GM12891 (cell line): ENCODE measurements around the gene SLC43A1.
A peak's percentile ranks its signal among the peaks of the same experiment; 100 is the strongest.

ENCODE experiments used
- DNase-seq: peaks from one replicate; pipeline ENCODE4 v3.0.0; 2011; ENCODE audit warnings: low spot score; ENCODE audit not compliant: insufficient read length
- FAIRE-seq: peaks from 2 replicates; lab custom pipeline; 2011; peaks lifted over from hg19 to GRCh38; lab: Jason Lieb, UNC
- PAX5 ChIP-seq: IDR thresholded peaks from 2 replicates; pipeline ENCODE4 v1.6.1; 2011; ENCODE audit warnings: low read length, moderate library complexity, mild to moderate bottlenecking; ENCODE audit not compliant: insufficient read depth, severe bottlenecking
- POLR2A ChIP-seq: IDR thresholded peaks from 2 replicates; pipeline ENCODE4 v1.6.1; 2011; ENCODE audit warnings: low read depth, low read length, control low read depth
- POLR2AphosphoS5 ChIP-seq: IDR thresholded peaks from 2 replicates; pipeline ENCODE4 v1.6.1; 2011; ENCODE audit warnings: low read depth, low read length, control low read depth
- POU2F2 ChIP-seq: IDR thresholded peaks from 2 replicates; pipeline ENCODE4 v1.6.1; 2011; ENCODE audit warnings: low read depth, mild to moderate bottlenecking, control low read depth, low read length, moderate library complexity
- SPI1 ChIP-seq: IDR thresholded peaks from 2 replicates; pipeline ENCODE4 v1.6.1; 2011; ENCODE audit warnings: low read depth, low read length, control low read depth
- TAF1 ChIP-seq: IDR thresholded peaks from 2 replicates; pipeline ENCODE4 v1.6.1; 2011; ENCODE audit warnings: low read depth, low read length, control low read depth

Gene SLC43A1

DNA sequence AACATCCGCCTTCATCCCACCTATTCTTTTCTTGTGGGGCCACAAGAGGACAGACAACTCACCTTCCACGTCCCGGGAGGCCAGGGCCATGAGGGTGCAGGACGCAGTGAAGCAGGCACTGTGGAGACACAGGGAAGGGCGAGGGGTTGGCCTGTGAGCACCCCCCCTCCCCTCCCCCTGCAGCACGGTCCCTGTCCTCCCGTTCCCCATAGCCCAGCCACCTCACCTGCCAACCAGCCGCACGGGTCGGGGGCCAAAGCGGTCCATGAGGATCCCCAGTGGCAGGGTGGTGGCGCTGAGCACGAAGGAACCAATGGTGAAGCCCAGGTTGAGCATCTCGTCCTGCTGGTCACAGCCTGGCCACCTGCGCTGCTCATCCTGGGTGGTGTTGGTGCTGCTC is 14.6 kb downstream of the SLC43A1 start:
- no peak for FAIRE-seq
- TF ChIP-seq POLR2AphosphoS5 (no peak), TAF1 (no peak), PAX5 (no peak), POLR2A (no peak), POU2F2 (no peak)
- no peak for DNase-seq

DNA sequence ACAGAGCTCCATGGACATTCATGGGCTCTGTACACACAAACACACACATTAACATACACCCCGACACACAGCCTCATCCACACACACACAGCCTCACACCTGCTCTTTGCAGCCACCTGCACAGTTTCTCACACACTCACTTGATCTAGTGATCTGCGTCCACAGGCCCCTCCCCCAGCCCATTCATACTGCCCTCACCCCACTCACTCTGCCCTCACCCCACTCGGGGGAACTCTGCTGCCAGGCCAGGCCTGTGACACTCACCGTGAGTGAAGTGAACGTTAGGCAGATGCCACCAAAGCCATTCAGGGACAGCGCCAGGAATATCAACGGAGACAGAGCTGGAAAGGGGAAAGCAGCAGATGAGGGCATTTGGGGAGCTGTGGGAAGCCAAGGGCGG is 15.0 kb downstream of the SLC43A1 start:
- FAIRE-seq: no peak
- TF ChIP-seq POU2F2 (no peak), POLR2A (no peak), TAF1 (no peak)
- no peak for DNase-seq

DNA sequence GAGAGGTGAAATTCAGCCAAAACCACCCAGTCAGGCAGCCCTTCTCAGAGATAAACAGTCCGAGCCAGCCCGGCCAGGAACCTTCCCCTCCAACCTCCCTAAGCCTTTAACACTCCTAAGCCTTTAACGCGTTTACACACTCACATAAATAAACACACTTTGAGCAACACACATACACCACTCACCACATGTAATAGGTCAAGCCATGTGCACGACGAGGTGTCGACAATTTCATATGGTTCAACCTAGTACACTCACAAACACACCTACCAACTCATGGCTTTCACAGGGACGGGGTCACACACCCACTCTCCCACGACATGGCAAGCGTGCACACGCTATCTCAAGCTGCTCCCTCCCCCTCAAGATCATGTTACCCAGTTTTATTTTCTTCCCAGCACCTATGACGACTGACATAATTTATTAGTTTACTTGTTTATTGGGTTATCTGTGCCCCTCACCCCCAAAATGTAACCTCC is 15.5 kb downstream of the SLC43A1 start:
- TF ChIP-seq PAX5 (no peak), POU2F2 (no peak), SPI1 (no peak), TAF1 (no peak), POLR2AphosphoS5 (no peak), POLR2A (no peak)
- peak; percentile 80 for FAIRE-seq
- DNase-seq: no peak

DNA sequence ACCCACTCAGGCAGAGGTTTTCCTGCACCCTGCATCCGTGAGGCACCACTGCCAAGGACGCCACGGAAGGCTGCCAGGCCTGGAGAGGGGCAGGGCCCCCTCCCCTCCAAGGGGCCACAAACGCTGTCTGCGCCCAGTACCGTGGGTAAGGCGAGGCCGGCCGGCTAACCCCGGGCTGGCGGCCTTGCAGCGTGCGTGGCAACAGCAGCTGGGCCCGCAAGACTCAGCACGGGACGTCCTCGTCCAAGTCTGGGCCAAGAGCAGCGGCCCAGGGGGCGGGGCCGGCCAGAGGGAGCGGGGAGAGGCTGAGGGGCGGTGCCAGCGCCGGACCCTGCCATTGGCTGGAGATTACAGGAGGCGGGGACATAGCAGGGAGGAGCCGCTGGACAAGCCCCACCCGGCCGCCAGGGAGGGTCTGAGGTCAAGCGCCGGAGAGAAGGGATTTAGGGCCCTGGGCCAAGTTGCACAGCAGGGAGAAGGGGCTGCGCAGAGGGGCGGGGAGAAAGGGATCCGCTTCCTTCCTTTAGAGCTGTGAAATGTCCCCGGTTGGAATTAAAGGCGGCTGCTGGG is 16.0 kb downstream of the SLC43A1 start:
- no peak for TF ChIP-seq PAX5
- TF ChIP-seq POU2F2: no peak
- TF ChIP-seq SPI1: no peak
- TF ChIP-seq TAF1: no peak
- TF ChIP-seq POLR2A: no peak
- TF ChIP-seq POLR2AphosphoS5: no peak
- DNase-seq: peak; percentile 98
- FAIRE-seq: peak; percentile 77

DNA sequence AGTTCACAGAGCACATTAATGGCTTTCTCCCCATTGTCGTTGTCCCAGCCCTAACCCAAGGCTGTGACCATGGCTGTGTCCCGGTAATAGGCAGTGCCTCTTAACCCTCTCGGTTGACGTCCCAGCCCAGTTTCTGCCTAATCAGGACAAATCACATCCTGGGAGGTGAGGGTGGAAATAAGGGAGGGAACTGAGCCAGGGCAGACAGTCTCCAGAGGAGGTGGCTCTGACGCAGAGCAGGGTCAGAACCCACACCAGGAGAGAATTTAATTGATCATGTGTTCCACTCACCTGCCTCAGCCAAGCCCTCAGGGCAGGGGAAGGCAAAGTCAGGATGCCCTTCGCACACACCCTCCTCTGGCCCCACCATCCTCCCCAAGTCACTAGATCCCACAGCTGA is 17.0 kb downstream of the SLC43A1 start:
- TF ChIP-seq PAX5 (no peak), POU2F2 (no peak), POLR2AphosphoS5 (no peak), TAF1 (no peak), POLR2A (no peak), SPI1 (no peak)
- no peak for DNase-seq
- FAIRE-seq: no peak

DNA sequence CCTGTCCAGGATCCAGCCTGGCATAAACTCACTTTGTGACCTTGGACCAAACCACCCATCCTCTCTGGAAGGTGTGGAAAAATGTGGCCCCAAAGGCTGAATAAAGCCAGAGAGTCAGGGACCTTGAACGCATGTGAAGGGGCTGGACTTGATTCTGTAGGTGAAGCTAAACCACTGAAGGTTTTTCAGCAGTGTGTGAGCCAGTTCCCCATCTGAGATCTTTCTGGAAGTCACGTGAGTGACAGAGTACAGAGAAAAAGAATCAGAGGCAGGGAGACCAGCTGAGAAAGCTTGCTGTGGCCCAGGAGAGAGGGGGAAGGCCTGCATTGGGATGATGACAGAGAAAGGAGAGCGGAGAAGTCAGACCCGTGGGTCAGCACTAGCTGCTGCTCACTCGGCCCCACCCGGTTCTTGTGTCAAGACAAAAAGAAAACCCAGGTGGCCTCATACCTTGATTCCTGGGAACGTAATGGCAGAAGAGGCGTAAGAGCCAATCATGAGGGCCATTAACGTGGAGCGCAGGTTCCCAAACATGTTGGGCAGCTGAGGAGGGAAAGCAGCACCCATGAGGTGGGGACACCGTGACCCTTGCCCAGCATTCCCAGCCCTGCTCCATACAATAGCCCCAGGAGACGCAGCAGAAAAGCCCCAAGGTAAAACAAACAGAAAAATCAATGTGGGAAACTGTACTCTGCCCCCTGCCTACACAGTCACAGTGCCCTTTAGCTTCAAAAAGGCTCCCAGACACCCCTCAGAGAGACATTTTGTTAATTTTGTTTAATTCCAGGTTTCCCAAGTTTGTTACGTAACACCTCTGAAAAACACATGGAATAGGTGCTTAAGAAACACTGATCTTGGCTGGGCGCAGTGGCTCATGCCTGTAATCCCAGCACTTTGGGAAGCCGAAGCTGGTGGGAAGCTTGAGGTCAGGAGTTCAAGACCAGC is 17.9 kb downstream of the SLC43A1 start:
- TF ChIP-seq TAF1: no peak
- TF ChIP-seq SPI1: no peak
- TF ChIP-seq PAX5: no peak
- no peak for TF ChIP-seq POU2F2
- no peak for TF ChIP-seq POLR2AphosphoS5
- no peak for TF ChIP-seq POLR2A
- DNase-seq (no peak), FAIRE-seq (no peak)

DNA sequence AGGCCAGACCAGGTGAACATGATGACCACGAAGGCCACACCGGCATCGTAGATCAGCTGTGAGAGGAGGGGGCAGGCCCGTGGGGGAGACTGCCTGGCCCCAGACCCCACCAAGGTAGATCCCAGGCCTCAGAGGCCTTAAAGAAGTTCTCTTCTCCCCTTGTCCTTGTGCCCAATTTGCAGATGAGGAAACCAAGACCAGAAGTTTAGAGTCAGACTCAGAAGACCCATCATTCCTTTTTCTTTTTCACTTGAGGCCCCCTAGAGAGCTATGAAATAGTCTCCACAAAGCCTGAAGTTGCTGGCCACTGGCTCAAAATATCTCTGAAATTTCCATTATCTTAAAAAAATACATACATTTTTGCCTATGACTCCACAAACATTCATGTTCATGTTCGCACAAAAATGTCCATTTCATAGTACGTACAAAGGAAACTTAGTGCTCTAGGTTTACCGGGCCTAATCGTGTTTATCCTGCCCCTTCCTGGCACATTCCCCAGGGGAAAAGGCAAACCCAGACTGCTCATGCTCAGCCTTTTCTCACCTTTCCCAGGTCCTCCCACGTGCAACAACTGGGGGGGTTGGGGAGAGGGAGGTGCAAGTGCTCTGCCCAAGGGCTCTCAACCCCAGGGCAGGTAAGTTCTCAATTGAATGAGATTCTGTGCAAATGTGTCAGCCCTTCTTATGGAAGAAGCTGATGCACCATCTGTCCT is 19.2 kb downstream of the SLC43A1 start:
- no peak for FAIRE-seq
- DNase-seq: no peak
- no peak for TF ChIP-seq POLR2AphosphoS5
- TF ChIP-seq POU2F2: no peak
- TF ChIP-seq TAF1: no peak
- no peak for TF ChIP-seq PAX5
- no peak for TF ChIP-seq POLR2A
- no peak for TF ChIP-seq SPI1

DNA sequence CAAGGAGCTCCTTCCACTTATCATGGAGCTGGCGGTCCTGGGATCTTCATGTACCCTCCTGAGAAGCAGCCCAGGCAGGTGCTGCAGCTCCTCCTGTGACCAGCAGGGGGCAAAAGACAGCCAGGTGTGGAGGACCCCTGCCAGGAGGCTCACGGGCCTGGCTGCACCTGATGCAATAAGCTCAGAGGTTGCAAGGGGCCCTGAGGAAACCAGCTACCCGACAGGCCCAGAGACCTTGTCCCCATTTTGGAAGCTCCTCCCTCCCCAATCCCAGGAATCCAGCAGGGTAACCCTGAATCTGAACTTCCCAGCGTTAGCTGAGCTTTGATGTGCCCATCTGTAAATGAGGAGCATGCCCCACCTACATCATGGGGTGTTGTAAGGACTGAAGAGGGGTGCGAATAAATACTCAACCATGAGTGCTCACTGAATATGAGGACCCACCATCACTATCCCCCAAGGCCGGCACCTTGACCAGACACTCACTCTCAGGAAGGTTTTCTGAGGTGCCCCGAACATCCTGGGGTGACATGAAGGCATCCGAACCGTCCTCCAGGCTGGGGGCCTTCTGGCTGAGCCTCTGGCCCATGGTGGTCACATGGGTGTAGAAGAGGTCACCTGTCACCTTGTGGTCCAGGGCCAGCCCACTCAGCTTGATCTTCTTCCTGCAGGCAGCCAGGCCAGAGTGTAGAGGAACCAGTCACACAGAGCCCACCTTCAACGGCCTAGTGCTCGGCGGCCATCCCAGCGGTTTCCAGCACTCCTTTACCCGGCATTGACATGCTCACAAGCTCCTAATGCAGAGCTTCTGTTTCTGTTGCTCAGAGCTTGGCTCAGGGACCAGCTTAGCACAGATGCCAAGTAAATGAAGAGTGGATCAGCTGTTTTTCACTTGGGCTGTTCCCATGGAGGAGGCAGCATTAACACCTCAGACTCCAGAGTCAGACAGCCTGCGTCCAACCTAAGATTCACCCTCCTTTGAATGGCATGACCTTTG is 21.7 kb downstream of the SLC43A1 start:
- no peak for TF ChIP-seq PAX5
- TF ChIP-seq POLR2AphosphoS5: no peak
- TF ChIP-seq POLR2A: no peak
- TF ChIP-seq SPI1: no peak
- TF ChIP-seq TAF1: no peak
- no peak for TF ChIP-seq POU2F2
- peak; percentile 90 for FAIRE-seq
- peak; percentile 70 for DNase-seq
